GM19468 (cell line): ENCODE measurements around the gene SDK1.

Source experiments
- ATAC-seq: cut with Tn5 transposase; IDR thresholded peaks from one replicate; pipeline ENCODE4 v1.9.1; 2021; ENCODE audit warnings: mild to moderate bottlenecking, moderate library complexity, moderate number of reproducible peaks; ENCODE audit not compliant: unreplicated experiment; ENCODE audit errors: extremely low read depth

The SDK1 gene

GRCh38 chr7:3639253-3639652 lies 338.2 kb downstream of the SDK1 start:
- ATAC-seq = no peak

- ATAC-seq = no peak
These were observed 340.5 kb downstream of the SDK1 start for GRCh38 chr7:3641582-3641981.

- no peak for ATAC-seq
These were observed 342.0 kb downstream of the SDK1 start for GRCh38 chr7:3643091-3643490.

GRCh38 chr7:3648276-3648675 lies 347.2 kb downstream of the SDK1 start:
- no peak for ATAC-seq

- no peak for ATAC-seq
These were observed 348.2 kb downstream of the SDK1 start for GRCh38 chr7:3649250-3649649.

- no peak for ATAC-seq
These were observed 348.8 kb downstream of the SDK1 start for GRCh38 chr7:3649678-3650440.

- no peak for ATAC-seq
These were observed 349.8 kb downstream of the SDK1 start for GRCh38 chr7:3650844-3651243.

GRCh38 chr7:3655635-3656034 lies 354.6 kb downstream of the SDK1 start:
- ATAC-seq = no peak

GRCh38 chr7:3657206-3657605 lies 356.2 kb downstream of the SDK1 start:
- ATAC-seq = no peak

- no peak for ATAC-seq
These were observed 367.7 kb downstream of the SDK1 start for GRCh38 chr7:3668743-3669142.

- ATAC-seq = no peak
These were observed 369.8 kb downstream of the SDK1 start for GRCh38 chr7:3670898-3671297.

- ATAC-seq = no peak
These were observed 372.5 kb downstream of the SDK1 start for GRCh38 chr7:3673524-3673923.

- no peak for ATAC-seq
These were observed 377.3 kb downstream of the SDK1 start for GRCh38 chr7:3678314-3678810.

- no peak for ATAC-seq
These were observed 381.1 kb downstream of the SDK1 start for GRCh38 chr7:3682028-3682710.

- ATAC-seq = no peak
These were observed 382.8 kb downstream of the SDK1 start for GRCh38 chr7:3683546-3684539.

GRCh38 chr7:3688071-3688470 lies 387.0 kb downstream of the SDK1 start:
- ATAC-seq = no peak

- ATAC-seq = no peak
These were observed 387.8 kb downstream of the SDK1 start for GRCh38 chr7:3688842-3689241.

GRCh38 chr7:3691478-3692158 lies 390.6 kb downstream of the SDK1 start:
- no peak for ATAC-seq

GRCh38 chr7:3695602-3696001 lies 394.6 kb downstream of the SDK1 start:
- ATAC-seq = no peak

- no peak for ATAC-seq
These were observed 395.1 kb downstream of the SDK1 start for GRCh38 chr7:3696113-3696512.
